IPS-15b (cell line): ENCODE measurements around the gene ORAI3.

ENCODE experiments used
- H3K27me3 ChIP-seq: one replicate; pipeline ENCODE4 v1.6.1; 2013; ENCODE audit warnings: low read length; ENCODE audit not compliant: control insufficient read depth, insufficient read depth
- H3K36me3 ChIP-seq: one replicate; pipeline ENCODE4 v1.6.1; 2013; ENCODE audit warnings: low read length; ENCODE audit not compliant: control insufficient read depth, insufficient read depth
- H3K4me1 ChIP-seq: one replicate; pipeline ENCODE4 v1.6.1; 2013; ENCODE audit warnings: mild to moderate bottlenecking, low read length; ENCODE audit not compliant: control insufficient read depth, insufficient read depth
- H3K4me3 ChIP-seq: one replicate; pipeline ENCODE4 v1.5.1; 2013; ENCODE audit warnings: low read depth, low read length
- H3K9ac ChIP-seq: one replicate; pipeline ENCODE4 v1.6.1; 2013; ENCODE audit warnings: low read depth, mild to moderate bottlenecking, low read length
- H3K9me3 ChIP-seq: one replicate; pipeline ENCODE4 v1.6.1; 2013; ENCODE audit warnings: mild to moderate bottlenecking, low read length; ENCODE audit not compliant: control insufficient read depth, insufficient read depth

Gene ORAI3

GRCh38 chr16:31002250-31002700 lies 53.4 kb downstream of the ORAI3 start:
- H3K4me3 ChIP-seq = no peak overlapping the region
- H3K27me3 ChIP-seq = no peaks in the 10 kb centered on the region
- no peak overlapping the region for H3K9ac ChIP-seq
- H3K4me1 ChIP-seq = peaks cover 12% of the 10 kb centered on the region
- no peaks in the 10 kb centered on the region for H3K36me3 ChIP-seq
- no peaks in the 10 kb centered on the region for H3K9me3 ChIP-seq

GRCh38 chr16:31002862-31003341 lies 54.0 kb downstream of the ORAI3 start:
- H3K4me1 ChIP-seq = peaks cover 8% of the 10 kb centered on the region
- H3K9me3 ChIP-seq = no peaks in the 10 kb centered on the region
- no peak overlapping the region for H3K9ac ChIP-seq
- no peaks in the 10 kb centered on the region for H3K27me3 ChIP-seq
- H3K4me3 ChIP-seq = no peak overlapping the region
- no peaks in the 10 kb centered on the region for H3K36me3 ChIP-seq

- H3K9ac ChIP-seq = no peak overlapping the region
- H3K36me3 ChIP-seq = no peaks in the 10 kb centered on the region
- no peaks in the 10 kb centered on the region for H3K4me1 ChIP-seq
- no peaks in the 10 kb centered on the region for H3K27me3 ChIP-seq
- H3K4me3 ChIP-seq = no peak overlapping the region
- H3K9me3 ChIP-seq = no peaks in the 10 kb centered on the region
Measured at GRCh38 chr16:31003744-31004143, 54.9 kb downstream of the ORAI3 start.
